ENCODE measurements around the gene TUT1.
A peak's percentile ranks its signal among the peaks of the same experiment; 100 is the strongest.

The TUT1 gene

DNA sequence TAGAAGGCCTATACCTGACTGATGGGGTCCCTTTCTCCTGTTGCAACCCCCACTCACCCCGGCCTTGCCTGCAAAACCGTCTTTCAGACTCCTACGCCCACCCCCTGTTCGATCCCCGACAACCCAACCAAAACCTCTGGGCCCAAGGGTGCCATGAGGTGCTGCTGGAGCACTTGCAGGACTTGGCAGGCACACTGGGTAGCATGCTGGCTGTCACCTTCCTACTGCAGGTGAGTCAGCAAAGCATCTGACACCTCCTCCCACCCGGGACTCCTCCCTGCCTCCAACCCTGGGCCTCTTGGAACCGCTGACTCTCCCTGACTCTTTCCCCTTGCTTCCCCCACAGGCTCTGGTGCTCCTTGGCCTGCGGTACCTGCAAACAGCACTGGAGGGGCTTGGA is 23.0 kb upstream of the TUT1 start:
- H3K27me3 ChIP-seq (ENCODE audit: control insufficient read depth in 2 of 2, insufficient read depth in 2 of 2, low read length in 2 of 2) = no peaks in the 10 kb centered on the region
- no peak overlapping the region for H3K27ac ChIP-seq (ENCODE audit: low read depth in 2 of 2, low read length in 2 of 2)
- H3K4me3 ChIP-seq (ENCODE audit: low read length in 2 of 2) = no peak overlapping the region
- H3K9ac ChIP-seq (ENCODE audit: low read depth in 1 of 2, low read length in 2 of 2) = no peak overlapping the region
- H3K9me3 ChIP-seq (ENCODE audit: control insufficient read depth in 2 of 2, low read length in 2 of 2) = no peaks in the 10 kb centered on the region
- H3K36me3 ChIP-seq (ENCODE audit: control insufficient read depth in 2 of 2, insufficient read depth in 2 of 2, low read length in 2 of 2) = peaks cover 4 to 11% of the 10 kb centered on the region in 2 donors
- peaks cover 12 to 13% of the 10 kb centered on the region in 2 donors for H3K4me1 ChIP-seq (ENCODE audit: control insufficient read depth in 2 of 2, insufficient read depth in 2 of 2, low read length in 2 of 2)

GRCh38 chr11:62613291-62613778 is 22.0 kb upstream of the TUT1 start:
- no peaks in the 10 kb centered on the region for H3K27me3 ChIP-seq (ENCODE audit: control insufficient read depth in 2 of 2, insufficient read depth in 2 of 2, low read length in 2 of 2)
- H3K36me3 ChIP-seq (ENCODE audit: control insufficient read depth in 2 of 2, insufficient read depth in 2 of 2, low read length in 2 of 2) = peaks cover 4 to 13% of the 10 kb centered on the region in 2 donors

GRCh38 chr11:62612366-62613290 is 21.3 kb upstream of the TUT1 start, which contains the start of the genes EML3 and ROM1:
TSS of gene EML3 (minus strand) at chr11:62612775. CDS start at chr11:62612457, 318 bp downstream.
TSS of gene ROM1 (plus strand) at chr11:62613257. CDS start at chr11:62613282, 25 bp downstream.
- Histone ChIP-seq H3K27me3 (ENCODE audit: control insufficient read depth in 2 of 2, insufficient read depth in 2 of 2, low read length in 2 of 2) (no peaks in the 10 kb centered on the region), H3K4me3 (ENCODE audit: low read length in 2 of 2) (peak within 1 kb of the TSS; percentile 85 to 90), H3K9me3 (ENCODE audit: control insufficient read depth in 2 of 2, low read length in 2 of 2) (no peaks in the 10 kb centered on the region), H3K9ac (ENCODE audit: low read depth in 1 of 2, low read length in 2 of 2) (peak within 1 kb of the TSS; percentile 79 to 81), H3K27ac (ENCODE audit: low read depth in 2 of 2, low read length in 2 of 2) (peak within 1 kb of the TSS; percentile 82 to 84), H3K4me1 (ENCODE audit: control insufficient read depth in 2 of 2, insufficient read depth in 2 of 2, low read length in 2 of 2) (peaks cover 12 to 13% of the 10 kb centered on the region in 2 donors), H3K36me3 (ENCODE audit: control insufficient read depth in 2 of 2, insufficient read depth in 2 of 2, low read length in 2 of 2) (peaks cover 10 to 16% of the 10 kb centered on the region in 2 donors)

More at GRCh38 chr11:62613291-62613778, 22.0 kb upstream of the TUT1 start:
- Histone ChIP-seq H3K4me1 (ENCODE audit: control insufficient read depth in 2 of 2, insufficient read depth in 2 of 2, low read length in 2 of 2) (peaks cover 12 to 13% of the 10 kb centered on the region in 2 donors), H3K27ac (ENCODE audit: low read depth in 2 of 2, low read length in 2 of 2) (peak overlapping the region; percentile 82 to 84), H3K9me3 (ENCODE audit: control insufficient read depth in 2 of 2, low read length in 2 of 2) (no peaks in the 10 kb centered on the region), H3K4me3 (ENCODE audit: low read length in 2 of 2) (peak overlapping the region; percentile 10 to 31), H3K9ac (ENCODE audit: low read depth in 1 of 2, low read length in 2 of 2) (peak overlapping the region; percentile 24 to 79)

DNA sequence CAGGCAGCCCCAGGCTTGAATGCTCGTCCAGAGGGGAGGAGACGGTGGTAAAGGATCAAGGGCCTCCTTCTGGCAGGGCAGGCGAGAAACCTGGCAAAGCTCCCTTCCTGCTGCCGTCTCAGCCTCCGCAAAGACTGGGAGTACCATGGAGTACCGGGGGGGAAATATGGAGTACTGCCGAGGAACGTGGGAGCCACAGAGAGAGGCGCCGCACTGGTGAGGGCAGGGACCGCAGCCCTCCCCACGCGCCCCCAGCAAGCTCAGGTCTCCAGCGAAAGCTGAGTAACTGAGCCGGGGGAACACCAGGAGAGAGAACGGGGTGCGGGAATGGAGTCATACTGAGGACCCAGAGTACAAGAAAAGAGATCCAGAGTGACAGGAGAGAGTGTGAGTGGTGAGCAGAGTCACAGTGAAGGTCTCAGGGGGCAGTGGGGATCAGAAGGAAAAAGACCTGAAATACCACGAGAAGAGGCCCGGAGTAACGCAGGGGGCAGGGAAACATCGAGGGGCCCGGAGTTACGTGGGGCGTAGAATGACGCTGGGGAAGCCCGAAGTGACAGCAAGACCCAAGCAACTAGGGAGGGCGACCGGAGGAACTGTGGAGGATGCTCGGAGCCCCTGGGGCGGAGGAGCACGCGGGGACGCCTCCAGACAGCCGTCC is 20.5 kb upstream of the TUT1 start:
- Histone ChIP-seq H3K9me3 (ENCODE audit: control insufficient read depth in 2 of 2, low read length in 2 of 2) (no peaks in the 10 kb centered on the region), H3K4me1 (ENCODE audit: control insufficient read depth in 2 of 2, insufficient read depth in 2 of 2, low read length in 2 of 2) (peaks cover 12 to 13% of the 10 kb centered on the region in 2 donors), H3K4me3 (ENCODE audit: low read length in 2 of 2) (peak overlapping the region; percentile 85 to 90), H3K27me3 (ENCODE audit: control insufficient read depth in 2 of 2, insufficient read depth in 2 of 2, low read length in 2 of 2) (no peaks in the 10 kb centered on the region), H3K36me3 (ENCODE audit: control insufficient read depth in 2 of 2, insufficient read depth in 2 of 2, low read length in 2 of 2) (peaks cover 10 to 13% of the 10 kb centered on the region in 2 donors), H3K9ac (ENCODE audit: low read depth in 1 of 2, low read length in 2 of 2) (peak overlapping the region; percentile 79 to 81), H3K27ac (ENCODE audit: low read depth in 2 of 2, low read length in 2 of 2) (peak overlapping the region; percentile 82 to 84)

- H3K27me3 ChIP-seq (ENCODE audit: control insufficient read depth in 2 of 2, insufficient read depth in 2 of 2, low read length in 2 of 2) = no peaks in the 10 kb centered on the region
- H3K36me3 ChIP-seq (ENCODE audit: control insufficient read depth in 2 of 2, insufficient read depth in 2 of 2, low read length in 2 of 2) = peaks cover 10 to 13% of the 10 kb centered on the region in 2 donors
- peaks cover 12 to 13% of the 10 kb centered on the region in 2 donors for H3K4me1 ChIP-seq (ENCODE audit: control insufficient read depth in 2 of 2, insufficient read depth in 2 of 2, low read length in 2 of 2)
- H3K9ac ChIP-seq (ENCODE audit: low read depth in 1 of 2, low read length in 2 of 2) = peak overlapping the region; percentile 38 to 79
- H3K27ac ChIP-seq (ENCODE audit: low read depth in 2 of 2, low read length in 2 of 2) = peak overlapping the region; percentile 82 to 84
- H3K4me3 ChIP-seq (ENCODE audit: low read length in 2 of 2) = peak overlapping the region; percentile 85 to 90
- no peaks in the 10 kb centered on the region for H3K9me3 ChIP-seq (ENCODE audit: control insufficient read depth in 2 of 2, low read length in 2 of 2)
Observed at GRCh38 chr11:62610814-62611704, 19.7 kb upstream of the TUT1 start.

GRCh38 chr11:62610403-62610802 is 19.1 kb upstream of the TUT1 start:
- no peak overlapping the region for H3K27ac ChIP-seq (ENCODE audit: low read depth in 2 of 2, low read length in 2 of 2)
- H3K36me3 ChIP-seq (ENCODE audit: control insufficient read depth in 2 of 2, insufficient read depth in 2 of 2, low read length in 2 of 2) = peaks cover 14 to 16% of the 10 kb centered on the region in 2 donors
- H3K9ac ChIP-seq (ENCODE audit: low read depth in 1 of 2, low read length in 2 of 2) = no peak overlapping the region
- H3K9me3 ChIP-seq (ENCODE audit: control insufficient read depth in 2 of 2, low read length in 2 of 2) = no peaks in the 10 kb centered on the region
- H3K27me3 ChIP-seq (ENCODE audit: control insufficient read depth in 2 of 2, insufficient read depth in 2 of 2, low read length in 2 of 2) = no peaks in the 10 kb centered on the region
- peaks cover 12 to 13% of the 10 kb centered on the region in 2 donors for H3K4me1 ChIP-seq (ENCODE audit: control insufficient read depth in 2 of 2, insufficient read depth in 2 of 2, low read length in 2 of 2)
- H3K4me3 ChIP-seq (ENCODE audit: low read length in 2 of 2) = no peak overlapping the region

DNA sequence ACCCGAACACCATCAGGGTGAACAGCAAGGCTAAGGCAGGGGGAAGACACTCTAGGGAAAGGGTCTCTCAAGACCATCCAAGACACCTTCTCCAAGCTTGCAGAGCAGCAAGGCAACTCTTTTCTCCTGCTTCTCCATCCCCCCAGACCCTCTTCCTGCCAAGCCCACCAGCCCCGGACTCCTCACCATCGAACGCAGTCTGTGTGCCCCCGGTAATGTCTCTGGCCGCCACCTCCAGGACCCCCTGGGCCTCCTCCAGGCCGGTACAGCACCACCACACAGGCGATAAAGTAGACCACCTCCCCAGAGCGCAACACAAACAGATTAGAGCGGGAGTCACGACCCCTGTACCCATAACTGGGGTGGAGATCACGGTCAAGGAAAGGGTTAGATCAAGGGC is 17.5 kb upstream of the TUT1 start:
- H3K36me3 ChIP-seq (ENCODE audit: control insufficient read depth in 2 of 2, insufficient read depth in 2 of 2, low read length in 2 of 2) = peaks cover 16 to 21% of the 10 kb centered on the region in 2 donors

GRCh38 chr11:62607714-62608113 is 16.4 kb upstream of the TUT1 start:
- Histone ChIP-seq H3K4me3 (ENCODE audit: low read length in 2 of 2) (no peak overlapping the region), H3K9ac (ENCODE audit: low read depth in 1 of 2, low read length in 2 of 2) (no peak overlapping the region), H3K9me3 (ENCODE audit: control insufficient read depth in 2 of 2, low read length in 2 of 2) (no peaks in the 10 kb centered on the region), H3K36me3 (ENCODE audit: control insufficient read depth in 2 of 2, insufficient read depth in 2 of 2, low read length in 2 of 2) (peaks cover 16 to 22% of the 10 kb centered on the region in 2 donors), H3K4me1 (ENCODE audit: control insufficient read depth in 2 of 2, insufficient read depth in 2 of 2, low read length in 2 of 2) (peaks cover 14 to 21% of the 10 kb centered on the region in 2 donors), H3K27ac (ENCODE audit: low read depth in 2 of 2, low read length in 2 of 2) (no peak overlapping the region), H3K27me3 (ENCODE audit: control insufficient read depth in 2 of 2, insufficient read depth in 2 of 2, low read length in 2 of 2) (no peaks in the 10 kb centered on the region)

More for the DNA sequence above, 17.5 kb upstream of the TUT1 start:
- no peaks in the 10 kb centered on the region for H3K9me3 ChIP-seq (ENCODE audit: control insufficient read depth in 2 of 2, low read length in 2 of 2)
- H3K4me3 ChIP-seq (ENCODE audit: low read length in 2 of 2) = no peak overlapping the region
- no peak overlapping the region for H3K27ac ChIP-seq (ENCODE audit: low read depth in 2 of 2, low read length in 2 of 2)
- H3K27me3 ChIP-seq (ENCODE audit: control insufficient read depth in 2 of 2, insufficient read depth in 2 of 2, low read length in 2 of 2) = no peaks in the 10 kb centered on the region
- peaks cover 12 to 18% of the 10 kb centered on the region in 2 donors for H3K4me1 ChIP-seq (ENCODE audit: control insufficient read depth in 2 of 2, insufficient read depth in 2 of 2, low read length in 2 of 2)
- no peak overlapping the region for H3K9ac ChIP-seq (ENCODE audit: low read depth in 1 of 2, low read length in 2 of 2)

DNA sequence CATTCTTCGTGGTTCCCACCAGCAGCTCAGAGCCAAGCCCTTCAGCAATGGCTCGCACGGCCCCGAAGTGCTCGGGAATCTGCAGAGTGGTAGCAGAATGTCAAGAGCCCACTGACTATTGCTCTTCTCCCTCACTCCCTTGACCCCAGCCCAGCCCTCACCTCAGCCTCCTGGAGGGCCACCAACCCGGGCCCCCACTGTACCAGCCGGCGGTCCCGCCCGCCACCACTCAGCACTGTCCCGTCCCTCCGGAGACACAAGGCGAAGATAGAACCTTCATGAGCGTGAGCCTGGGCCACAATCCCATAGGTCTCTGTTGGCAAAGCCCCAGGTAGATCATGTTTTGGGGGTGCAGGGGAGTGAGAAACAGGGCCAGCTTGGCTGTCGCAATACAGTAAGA is 14.6 kb upstream of the TUT1 start:
- peaks cover 7 to 15% of the 10 kb centered on the region in 2 donors for H3K4me1 ChIP-seq (ENCODE audit: control insufficient read depth in 2 of 2, insufficient read depth in 2 of 2, low read length in 2 of 2)
- H3K9me3 ChIP-seq (ENCODE audit: control insufficient read depth in 2 of 2, low read length in 2 of 2) = no peaks in the 10 kb centered on the region
- H3K9ac ChIP-seq (ENCODE audit: low read depth in 1 of 2, low read length in 2 of 2) = no peak overlapping the region
- no peak overlapping the region for H3K4me3 ChIP-seq (ENCODE audit: low read length in 2 of 2)
- no peaks in the 10 kb centered on the region for H3K27me3 ChIP-seq (ENCODE audit: control insufficient read depth in 2 of 2, insufficient read depth in 2 of 2, low read length in 2 of 2)
- peaks cover 16 to 22% of the 10 kb centered on the region in 2 donors for H3K36me3 ChIP-seq (ENCODE audit: control insufficient read depth in 2 of 2, insufficient read depth in 2 of 2, low read length in 2 of 2)
- H3K27ac ChIP-seq (ENCODE audit: low read depth in 2 of 2, low read length in 2 of 2) = no peak overlapping the region
